Stimulated activated CD8-positive, alpha-beta memory T cell treated with anti-CD3 and anti-CD28 coated beads, Interleukin-15, amount 100 ng/mL, for 1 hour (primary cell): Measurements from ENCODE around the gene DBP.
"Not testable (repeated sequence)": the region's sequence is repeated elsewhere in the genome, so short reads cannot be mapped to it uniquely, and the experiment has no call there.

Experiments used
- DNase-seq: peaks from one replicate; pipeline ENCODE4 v3.0.0-alpha.2; 2020; ENCODE audit warnings: low read depth

The DBP gene

GRCh38 chr19:48636859-48637448 lies at the start of gene DBP:
DBP (minus strand) TSS chr19:48637379; CDS start chr19:48636994, 385 bp downstream.
- DNase-seq: no peak

GRCh38 chr19:48686637-48687036 lies 49.5 kb upstream of the DBP start:
- DNase-seq: not testable (repeated sequence)

- no peak for DNase-seq
These were observed 48.9 kb upstream of the DBP start for GRCh38 chr19:48686088-48686487.

GRCh38 chr19:48685583-48685982 lies 48.4 kb upstream of the DBP start:
- DNase-seq: no peak

GRCh38 chr19:48683349-48683748 lies 46.2 kb upstream of the DBP start:
- DNase-seq: no peak

- no peak for DNase-seq
These were observed 43.9 kb upstream of the DBP start for GRCh38 chr19:48681127-48681470.

- no peak for DNase-seq
These were observed 43.4 kb upstream of the DBP start for GRCh38 chr19:48680436-48681126.

- not testable (repeated sequence) for DNase-seq
These were observed 42.8 kb upstream of the DBP start for GRCh38 chr19:48680006-48680405.

- no peak for DNase-seq
These were observed 41.0 kb upstream of the DBP start for GRCh38 chr19:48678201-48678600.

- no peak for DNase-seq
These were observed 39.7 kb upstream of the DBP start for GRCh38 chr19:48676887-48677286.

- no peak for DNase-seq
These were observed 39.3 kb upstream of the DBP start for GRCh38 chr19:48676487-48676886.

- peak; percentile 54 for DNase-seq
These were observed 38.0 kb upstream of the DBP start for GRCh38 chr19:48674921-48675824.

- no peak for DNase-seq
These were observed 37.1 kb upstream of the DBP start for GRCh38 chr19:48674216-48674809.

GRCh38 chr19:48673436-48674100 lies 36.4 kb upstream of the DBP start:
- DNase-seq: no peak

GRCh38 chr19:48672994-48673393 lies 35.8 kb upstream of the DBP start, which contains the start of gene NTN5:
NTN5 (minus strand) TSS chr19:48673017; CDS start chr19:48670986, 2,031 bp downstream.
- no peak for DNase-seq

- no peak for DNase-seq
These were observed 34.3 kb upstream of the DBP start for GRCh38 chr19:48671446-48671995.

GRCh38 chr19:48670699-48671445 lies 33.7 kb upstream of the DBP start:
- no peak for DNase-seq

- no peak for DNase-seq
These were observed 32.9 kb upstream of the DBP start for GRCh38 chr19:48669903-48670668.

GRCh38 chr19:48668761-48669160 lies 31.6 kb upstream of the DBP start:
- no peak for DNase-seq

- no peak for DNase-seq
These were observed 31.2 kb upstream of the DBP start for GRCh38 chr19:48668332-48668731.
